ENCODE measurements around the gene PAQR4.

The PAQR4 gene

DNA sequence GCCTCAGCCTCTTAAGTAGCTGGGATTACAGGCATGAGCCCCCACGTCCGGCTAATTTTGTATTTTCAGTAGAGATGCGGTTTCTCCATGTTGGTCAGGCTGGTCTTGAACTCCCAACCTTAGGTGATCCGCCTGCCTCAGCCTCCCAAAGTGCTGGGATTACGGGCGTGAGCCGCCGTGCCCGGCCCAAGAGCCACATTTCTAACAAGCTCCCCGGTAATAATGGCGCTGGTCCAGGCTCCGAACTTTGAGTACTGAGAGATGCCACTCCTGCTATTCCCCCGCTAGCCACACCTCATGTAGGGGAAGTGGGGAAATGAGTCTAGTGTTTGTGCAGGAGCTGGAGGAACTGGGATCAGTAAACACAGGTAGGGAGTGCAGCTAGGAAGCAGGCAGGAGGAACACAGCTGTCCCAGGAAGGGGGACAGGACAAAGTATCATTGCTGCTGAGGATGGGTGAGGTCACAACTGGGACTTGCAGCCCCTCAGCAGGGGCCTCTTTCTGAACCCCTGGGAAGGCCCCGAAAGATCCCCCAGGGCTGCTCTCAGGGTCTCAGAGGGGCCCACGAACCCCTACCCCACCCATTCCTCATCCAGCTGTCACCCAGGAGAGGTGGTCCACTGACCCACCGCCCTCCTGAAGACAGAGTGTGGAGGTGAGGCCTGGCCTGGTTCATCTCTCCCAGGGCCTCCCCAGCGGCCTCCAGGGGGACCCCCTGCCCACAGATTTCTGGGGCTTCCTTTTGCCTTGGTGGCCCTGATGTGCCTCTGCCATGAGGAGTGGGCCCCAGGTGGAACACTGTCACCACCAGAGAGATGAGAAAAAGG, 8.8 kb upstream of the PAQR4 start:
- TF ChIP-seq, protein P1, sequence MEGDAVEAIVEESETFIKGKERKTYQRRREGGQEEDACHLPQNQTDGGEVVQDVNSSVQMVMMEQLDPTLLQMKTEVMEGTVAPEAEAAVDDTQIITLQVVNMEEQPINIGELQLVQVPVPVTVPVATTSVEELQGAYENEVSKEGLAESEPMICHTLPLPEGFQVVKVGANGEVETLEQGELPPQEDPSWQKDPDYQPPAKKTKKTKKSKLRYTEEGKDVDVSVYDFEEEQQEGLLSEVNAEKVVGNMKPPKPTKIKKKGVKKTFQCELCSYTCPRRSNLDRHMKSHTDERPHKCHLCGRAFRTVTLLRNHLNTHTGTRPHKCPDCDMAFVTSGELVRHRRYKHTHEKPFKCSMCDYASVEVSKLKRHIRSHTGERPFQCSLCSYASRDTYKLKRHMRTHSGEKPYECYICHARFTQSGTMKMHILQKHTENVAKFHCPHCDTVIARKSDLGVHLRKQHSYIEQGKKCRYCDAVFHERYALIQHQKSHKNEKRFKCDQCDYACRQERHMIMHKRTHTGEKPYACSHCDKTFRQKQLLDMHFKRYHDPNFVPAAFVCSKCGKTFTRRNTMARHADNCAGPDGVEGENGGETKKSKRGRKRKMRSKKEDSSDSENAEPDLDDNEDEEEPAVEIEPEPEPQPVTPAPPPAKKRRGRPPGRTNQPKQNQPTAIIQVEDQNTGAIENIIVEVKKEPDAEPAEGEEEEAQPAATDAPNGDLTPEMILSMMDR (conservative IDR thresholded peaks at IDR 0.05; ENCODE audit: control insufficient read depth, insufficient read depth, low read depth, low read length) = no peak
- no peak for DNase-seq (ENCODE audit: low read depth)
- no peak overlapping the region for H3K4me3 ChIP-seq (ENCODE audit: control insufficient read depth, low read depth, low read length)

DNA sequence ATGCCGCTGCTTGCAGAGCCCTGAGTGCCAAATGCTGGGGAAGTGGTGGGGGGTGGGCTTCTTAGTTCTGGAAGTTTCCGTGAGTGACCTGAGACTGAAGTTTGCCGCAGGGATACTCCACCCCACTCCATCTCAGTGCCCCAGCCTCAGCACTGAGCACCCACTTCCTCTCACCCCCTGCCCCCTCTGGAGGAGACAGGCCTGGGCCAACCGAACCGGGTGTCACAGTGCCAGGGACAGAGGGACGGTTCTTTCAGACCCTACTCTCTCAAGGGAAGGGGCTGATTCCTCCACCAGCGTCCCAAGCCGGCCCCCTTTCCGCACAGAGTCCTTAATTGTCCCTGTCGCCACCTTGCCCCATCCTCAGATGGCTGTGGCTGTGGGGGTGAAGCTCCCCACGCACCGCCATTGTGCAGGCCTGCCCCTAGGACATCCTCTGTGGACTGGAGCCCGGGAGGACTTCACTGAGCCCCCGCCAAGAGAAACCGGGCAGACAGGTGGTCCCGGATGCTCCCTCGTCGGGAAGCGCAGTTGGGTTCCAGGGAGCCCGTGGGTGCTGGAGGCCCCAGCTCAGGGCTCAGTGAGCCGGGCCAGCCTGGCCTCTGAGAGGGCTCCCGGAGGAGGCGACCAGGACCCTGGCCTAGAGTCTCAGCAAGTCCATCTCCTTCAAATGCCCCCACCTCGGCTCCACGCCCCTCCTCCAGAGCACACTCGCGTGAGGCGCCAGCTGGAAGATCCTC, 6.6 kb upstream of the PAQR4 start:
- no peak overlapping the region for H3K4me3 ChIP-seq (ENCODE audit: control insufficient read depth, low read depth, low read length)
- TF ChIP-seq, protein P1 (conservative IDR thresholded peaks at IDR 0.05; ENCODE audit: control insufficient read depth, insufficient read depth, low read depth, low read length) = no peak
- no peak for DNase-seq (ENCODE audit: low read depth)

DNA sequence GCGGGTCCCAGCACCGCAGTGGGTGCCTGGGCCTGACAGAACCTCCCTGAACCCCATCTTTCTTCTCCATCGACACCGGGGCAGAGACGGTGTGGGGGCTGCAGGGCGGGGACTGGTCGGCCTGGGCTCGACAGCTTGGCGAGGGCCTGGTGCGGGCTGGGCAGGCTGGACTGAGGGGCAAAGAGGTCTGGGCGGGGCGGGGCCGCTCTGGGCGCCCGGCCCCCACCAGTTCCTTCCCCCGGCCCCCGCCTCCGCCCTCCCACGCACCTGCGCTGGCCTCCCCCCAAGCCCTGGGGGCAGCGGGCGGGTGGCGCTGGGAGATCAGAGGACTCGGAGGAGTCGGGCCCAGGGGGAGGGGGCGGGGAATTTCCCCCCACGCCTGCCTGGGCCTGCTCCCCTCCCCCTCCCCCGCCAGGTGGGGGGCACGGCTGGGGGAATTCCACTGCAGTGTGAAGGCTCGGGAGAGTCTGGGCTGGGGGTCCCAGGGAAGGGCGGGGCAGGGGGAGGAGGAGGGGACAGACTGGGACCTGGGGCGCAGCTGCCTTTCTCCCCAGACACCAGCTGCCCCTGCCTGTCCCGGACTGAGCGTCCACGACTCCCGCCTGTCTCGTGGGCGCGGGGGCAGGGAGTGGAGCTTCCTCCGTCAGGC, 6.0 kb upstream of the PAQR4 start:
- no peak for DNase-seq (ENCODE audit: low read depth)
- H3K4me3 ChIP-seq (ENCODE audit: control insufficient read depth, low read depth, low read length) = no peak overlapping the region
- TF ChIP-seq, protein P1 (conservative IDR thresholded peaks at IDR 0.05; ENCODE audit: control insufficient read depth, insufficient read depth, low read depth, low read length) = no peak

DNA sequence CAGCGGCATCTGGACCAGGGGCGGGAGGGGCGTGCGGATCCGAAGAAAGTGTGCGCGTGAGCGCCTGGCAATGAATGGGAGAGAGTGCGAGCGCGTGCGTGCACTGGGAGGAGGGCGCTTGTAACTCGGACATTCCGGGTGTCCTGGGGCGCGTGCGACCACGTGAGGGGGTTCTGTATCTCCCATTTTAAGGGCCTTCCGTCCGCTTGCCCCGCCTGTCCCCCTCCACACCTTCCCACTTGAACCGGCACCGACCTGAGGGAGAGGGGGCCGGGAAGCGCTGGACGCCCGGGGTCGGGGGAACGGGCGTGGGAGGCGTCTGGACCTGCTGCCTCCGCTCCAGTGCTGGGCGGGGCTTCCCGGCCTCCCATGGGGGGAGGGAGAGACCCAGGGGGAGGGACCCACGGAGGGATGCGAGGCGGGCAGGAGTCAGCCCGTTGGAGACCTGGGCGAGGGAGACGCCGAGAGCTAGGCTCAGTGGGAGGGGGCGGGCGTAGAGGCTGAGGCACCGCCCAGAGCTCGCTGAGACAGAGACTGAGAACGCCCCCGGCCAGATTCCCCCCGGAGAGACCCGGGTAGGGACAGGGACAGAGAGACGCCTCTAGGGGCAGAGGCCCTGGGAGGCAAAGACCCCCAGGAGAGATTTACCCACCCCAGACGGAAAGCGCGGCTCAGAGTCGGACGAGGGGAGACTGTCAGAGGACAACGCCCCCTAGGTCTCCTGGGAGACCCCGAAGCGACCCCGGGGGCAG, 5.2 kb upstream of the PAQR4 start, which contains the start of gene KREMEN2:
KREMEN2 (plus strand) TSS at position 553 of the 752 bp plus-strand sequence. CDS start 246 bp downstream, outside the sequence.
- no peak for DNase-seq (ENCODE audit: low read depth)
- TF ChIP-seq, protein P1 (conservative IDR thresholded peaks at IDR 0.05; ENCODE audit: control insufficient read depth, insufficient read depth, low read depth, low read length) = no peak
- no peak within 1 kb of the TSS for H3K4me3 ChIP-seq (ENCODE audit: control insufficient read depth, low read depth, low read length)

DNA sequence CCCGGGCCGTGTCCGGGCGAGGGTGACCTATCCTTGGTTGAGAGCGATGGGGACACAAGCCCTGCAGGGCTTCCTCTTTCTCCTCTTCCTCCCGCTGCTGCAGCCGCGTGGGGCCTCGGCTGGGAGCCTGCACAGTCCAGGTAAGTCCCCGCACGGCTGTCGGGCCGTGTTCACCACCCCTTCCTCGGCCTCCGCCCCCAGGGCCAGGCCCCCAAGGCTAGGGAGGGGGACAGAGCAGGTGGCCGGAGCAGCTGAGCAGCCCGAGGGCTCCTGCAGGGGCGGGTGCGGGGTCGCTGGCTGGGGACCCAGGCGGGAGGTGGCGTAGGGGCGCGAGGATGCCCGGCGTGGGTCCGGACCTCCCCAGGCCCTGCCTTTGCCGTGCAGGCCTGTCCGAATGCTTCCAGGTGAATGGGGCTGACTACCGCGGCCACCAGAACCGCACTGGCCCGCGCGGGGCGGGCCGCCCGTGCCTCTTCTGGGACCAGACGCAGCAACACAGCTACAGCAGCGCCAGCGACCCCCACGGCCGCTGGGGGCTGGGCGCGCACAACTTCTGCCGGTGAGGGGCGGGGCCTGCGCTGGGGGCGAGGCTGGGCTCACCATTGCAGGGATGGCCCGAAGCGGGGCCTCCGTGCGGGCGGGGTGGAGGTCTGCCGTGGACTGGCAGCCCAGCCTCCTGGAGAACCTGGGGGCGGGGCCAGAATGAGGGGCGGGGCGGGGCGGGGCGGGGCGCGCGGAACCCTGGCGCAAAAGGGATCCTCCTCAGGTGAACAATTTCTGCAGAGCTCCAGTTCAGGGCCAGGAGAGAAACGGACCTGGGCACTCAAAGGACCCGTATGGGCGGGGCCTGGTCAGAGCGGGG, 4.4 kb upstream of the PAQR4 start:
- H3K4me3 ChIP-seq (ENCODE audit: control insufficient read depth, low read depth, low read length) = no peak overlapping the region
- TF ChIP-seq, protein P1 (conservative IDR thresholded peaks at IDR 0.05; ENCODE audit: control insufficient read depth, insufficient read depth, low read depth, low read length) = no peak
- no peak for DNase-seq (ENCODE audit: low read depth)
